Astrocyte of the spinal cord (primary cell): Measurements from ENCODE around the gene MGA.

Experiments used
- DNase-seq: peaks from one replicate; pipeline ENCODE4 v3.0.0; 2011; ENCODE audit warnings: low read depth, low spot score
- H3K4me3 ChIP-seq: 2 replicates; pipeline ENCODE4 v1.5.1; 2011; ENCODE audit warnings: low read depth, mild to moderate bottlenecking, low read length, moderate library complexity
- CTCF ChIP-seq: IDR thresholded peaks from 2 replicates; pipeline ENCODE4 v1.5.1; 2012; ENCODE audit warnings: low read depth, mild to moderate bottlenecking, low read length, inconsistent platforms
- in situ Hi-C: cut with HindIII; loops from 2 replicates; pipeline ENCODE4 v1.10.0; 2017; ENCODE audit warnings: low sequenced_read_pairs

The MGA gene

GRCh38 chr15:41693757-41694156 is 33.6 kb downstream of the MGA start:
- H3K4me3 ChIP-seq = no peak overlapping the region
- no peak for TF ChIP-seq CTCF
- in situ Hi-C loops = no loop called here
- no peak for DNase-seq

- in situ Hi-C loops = no loop called here
- TF ChIP-seq CTCF = peak; percentile 46
- peak; percentile 42 for DNase-seq
- H3K4me3 ChIP-seq = no peak overlapping the region
Observed at GRCh38 chr15:41695750-41696436, 35.7 kb downstream of the MGA start.

DNA sequence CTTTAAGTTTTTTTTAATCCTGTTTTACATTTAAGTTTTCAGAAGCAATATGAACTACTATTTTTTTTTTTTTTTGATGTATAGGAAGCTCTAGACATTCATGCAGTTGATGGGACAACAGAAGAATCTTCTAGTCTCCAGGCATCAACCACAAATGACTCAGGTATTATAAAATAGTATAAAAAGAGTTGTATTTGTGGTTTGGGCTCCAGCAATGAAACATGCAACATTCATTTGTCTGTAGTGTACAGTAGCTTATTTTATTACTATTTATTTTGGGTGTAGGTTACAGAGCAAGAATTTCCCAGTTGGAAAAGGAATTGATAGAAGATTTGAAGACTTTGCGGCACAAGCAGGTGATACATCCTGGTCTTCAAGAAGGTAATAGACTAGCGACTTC is 38.6 kb downstream of the MGA start:
- DNase-seq = peak; percentile 63
- TF ChIP-seq CTCF = no peak
- no peak overlapping the region for H3K4me3 ChIP-seq
- in situ Hi-C loops = no loop called here

DNA sequence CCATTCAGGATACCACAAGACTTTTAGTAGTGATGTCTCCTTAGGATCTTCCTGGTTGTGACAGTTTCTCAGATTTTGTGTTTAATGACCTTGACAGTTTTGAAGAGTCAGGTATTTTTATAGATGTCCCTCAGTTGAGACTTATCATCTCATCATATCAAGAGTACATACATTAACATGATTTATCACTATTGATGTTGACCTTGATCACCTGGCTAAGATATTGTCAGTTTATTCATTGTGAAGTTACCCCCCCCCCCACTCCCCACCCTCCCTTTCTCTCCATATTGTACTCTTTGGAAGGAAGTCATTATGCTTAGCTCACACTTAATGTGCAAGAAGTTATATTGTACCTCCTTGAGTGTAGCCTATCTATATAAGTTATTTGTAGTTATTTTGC is 42.9 kb downstream of the MGA start:
- DNase-seq = no peak
- TF ChIP-seq CTCF = no peak
- in situ Hi-C loops = no loop called here
- no peak overlapping the region for H3K4me3 ChIP-seq

DNA sequence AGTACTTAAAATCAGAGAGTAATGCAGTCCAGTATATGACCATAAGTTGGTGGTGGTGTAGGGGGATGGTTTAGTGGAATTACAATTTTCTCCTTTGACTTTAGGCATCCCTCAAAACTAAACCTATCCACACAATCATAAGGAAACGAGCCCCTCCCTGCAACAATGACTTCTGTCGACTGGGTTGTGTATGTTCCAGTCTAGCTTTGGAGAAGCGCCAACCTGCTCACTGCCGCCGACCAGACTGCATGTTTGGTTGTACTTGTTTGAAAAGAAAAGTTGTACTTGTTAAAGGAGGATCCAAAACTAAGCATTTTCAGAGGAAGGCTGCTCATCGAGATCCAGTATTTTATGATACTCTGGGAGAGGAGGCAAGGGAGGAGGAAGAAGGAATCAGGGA is 52.8 kb downstream of the MGA start:
- in situ Hi-C loops = no loop called here
- TF ChIP-seq CTCF = no peak
- no peak overlapping the region for H3K4me3 ChIP-seq
- peak; percentile 18 for DNase-seq

DNA sequence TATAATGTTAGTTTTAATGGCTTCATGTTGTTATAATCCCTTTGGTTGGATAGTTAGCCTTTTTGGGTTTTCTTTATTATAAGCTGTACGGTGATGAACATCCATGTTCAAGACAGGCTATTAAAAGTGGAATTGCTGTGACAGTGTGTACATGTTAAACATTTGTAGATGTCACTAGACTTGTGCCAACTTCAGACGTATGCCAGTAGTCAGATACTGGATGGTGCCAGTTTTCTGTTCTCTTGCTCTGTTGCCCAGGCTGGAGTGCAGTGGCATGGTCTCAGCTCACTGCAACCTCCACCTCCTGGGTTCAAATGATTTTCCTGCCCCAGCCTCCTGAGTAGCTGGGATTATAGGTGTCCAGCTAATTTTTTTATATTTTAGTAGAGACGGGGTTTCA is 54.1 kb downstream of the MGA start:
- TF ChIP-seq CTCF = no peak
- H3K4me3 ChIP-seq = no peak overlapping the region
- in situ Hi-C loops = no loop called here
- no peak for DNase-seq
